Endothelial cell of umbilical vein (primary cell): Measurements from ENCODE around the gene GATA3. TPM values are rescaled to one million over a fixed set of nuclear protein-coding genes. Genes with fewer than 3 reads are reported as not detected.
A peak's percentile ranks its signal among the peaks of the same experiment; 100 is the strongest.

Source experiments
- BruUV-seq: library from RNA; stranded (reverse); fragments of 400-500 nt; replicated peaks from 2 replicates; lab custom pipeline; 2021; lab: Mats Ljungman, UMichigan
- CTCF ChIA-PET: fragments of 300-600, 350-600 bp; sonication (Branson Sonifier 250); formaldehyde crosslinking; loops from one replicate; lab custom pipeline; 2021; ENCODE audit warnings: antibody characterized with exemption, inconsistent platforms; lab: Charles Lee
- POLR2A ChIA-PET: fragments of 300-600, 350-600 bp; sonication (Branson Sonifier 250); formaldehyde crosslinking; loops from one replicate; lab custom pipeline; 2021; ENCODE audit warnings: antibody characterized with exemption, inconsistent platforms; lab: Charles Lee
- DNase-seq: peaks from one replicate; pipeline ENCODE4 v3.0.0-alpha.2; 2011; ENCODE audit warnings: low read depth, low spot score
- FAIRE-seq: peaks from 2 replicates; lab custom pipeline; 2011; peaks lifted over from hg19 to GRCh38; lab: Jason Lieb, UNC
- H2AFZ ChIP-seq: 2 replicates; pipeline ENCODE4 v1.6.0; 2012; ENCODE audit warnings: low read depth, low read length, control low read depth, inconsistent platforms
- H3K27ac ChIP-seq: 2 replicates; pipeline ENCODE4 v1.5.1; 2011; ENCODE audit warnings: low read depth, mild to moderate bottlenecking, control low read depth, low read length, moderate library complexity; ENCODE audit not compliant: insufficient read depth
- H3K27me3 ChIP-seq, 2 experiments: 2 replicates each; pipeline versions ENCODE4 v1.6.0 to v1.6.1; 2011; ENCODE audit warnings: low read length in 2 of 2, mixed read lengths in 1 of 2; ENCODE audit not compliant: control insufficient read depth in 2 of 2, insufficient read depth in 2 of 2
- H3K36me3 ChIP-seq, 2 experiments: 2 replicates in 1 of 2; 3 replicates in 1 of 2; pipeline ENCODE4 v1.5.1; 2011; ENCODE audit warnings: low read length in 2 of 2, mild to moderate bottlenecking in 1 of 2, moderate library complexity in 1 of 2; ENCODE audit not compliant: control insufficient read depth in 2 of 2, insufficient read depth in 2 of 2; ENCODE audit errors: extremely low read depth in 1 of 2
- H3K4me1 ChIP-seq: 3 replicates; pipeline ENCODE4 v1.5.1; 2011; ENCODE audit warnings: mild to moderate bottlenecking, low read length; ENCODE audit not compliant: control insufficient read depth, insufficient read depth; ENCODE audit errors: extremely low read depth
- H3K4me2 ChIP-seq: 2 replicates; pipeline ENCODE4 v1.6.1; 2011; ENCODE audit warnings: low read length, control low read depth, mixed read lengths; ENCODE audit not compliant: insufficient read depth
- H3K4me3 ChIP-seq, 3 experiments: fragments of 200-600 bp in 1 of 3; sonication (generic), shearing (Covaris generic) in 1 of 3; replicated peaks in 1 of 3; 2 replicates each; pipeline ENCODE4 v1.5.1; 2011 to 2016; ENCODE audit warnings: control low read depth in 3 of 3, low read length in 3 of 3, mild to moderate bottlenecking in 2 of 3, inconsistent platforms in 1 of 3, low read depth in 1 of 3, moderate library complexity in 1 of 3; ENCODE audit not compliant: insufficient read depth in 1 of 3
- H3K79me2 ChIP-seq: 2 replicates; pipeline ENCODE4 v1.6.0; 2012; ENCODE audit warnings: low read length, inconsistent platforms; ENCODE audit not compliant: control insufficient read depth, insufficient read depth
- H3K9ac ChIP-seq: replicated peaks from 2 replicates; pipeline ENCODE3; 2011; ENCODE audit warnings: low read length, control low read depth; ENCODE audit not compliant: insufficient read depth; ENCODE audit errors: extremely low read depth
- H3K9me1 ChIP-seq: replicated peaks from 3 replicates; pipeline ENCODE4 v1.6.0; 2011; ENCODE audit warnings: mild to moderate bottlenecking, low read length; ENCODE audit not compliant: control insufficient read depth, insufficient read depth; ENCODE audit errors: extremely low read depth
- H3K9me3 ChIP-seq: replicated peaks from 2 replicates; pipeline ENCODE4 v1.5.1; 2012; ENCODE audit warnings: low read length, inconsistent platforms; ENCODE audit not compliant: control insufficient read depth, insufficient read depth
- H4K20me1 ChIP-seq: replicated peaks from 2 replicates; pipeline ENCODE3; 2011; ENCODE audit warnings: mild to moderate bottlenecking, low read length; ENCODE audit not compliant: control insufficient read depth, insufficient read depth; ENCODE audit errors: extremely low read depth
- FOS ChIP-seq: IDR thresholded peaks from 2 replicates; pipeline ENCODE4 v1.6.1; 2011; ENCODE audit warnings: mild to moderate bottlenecking, low read length, moderate library complexity, borderline replicate concordance; ENCODE audit not compliant: insufficient read depth
- POLR2A ChIP-seq: IDR thresholded peaks from 2 replicates; pipeline ENCODE4 v1.6.1; 2012; ENCODE audit warnings: low read depth, mild to moderate bottlenecking, control low read depth, low read length
- POLR2AphosphoS5 ChIP-seq: IDR thresholded peaks from 2 replicates; pipeline ENCODE4 v1.6.1; 2012; ENCODE audit warnings: low read depth, mild to moderate bottlenecking, control low read depth, low read length, moderate library complexity; ENCODE audit not compliant: insufficient read depth
- dilution Hi-C: fragments of 300-500 bp; cut with MboI; formaldehyde crosslinking; loops from one replicate; pipeline ENCODE4 v1.15.0; 2019; ENCODE audit warnings: low sequenced_read_pairs; ENCODE audit not compliant: extremely low pct_ligation_motif_present
- intact Hi-C: fragments of 100-400 bp; cut with micrococcal nuclease; formaldehyde crosslinking; loops from one replicate; pipeline ENCODE4 v1.10.0; 2022
- polyA plus RNA-seq, 4 experiments: library from polyadenylated mRNA; depleted of rRNA in 3 of 4; stranded (reverse) in 3 of 4; unstranded in 1 of 4; fragments of >200 nt; gene quantifications; 2 replicates each; pipeline versions ENCODE4 v1.2.1 to v1.2.3, GENCODE V29; 2011 to 2012; ENCODE audit warnings: missing spikeins in 1 of 4
- total RNA-seq: library from RNA; stranded (reverse); gene quantifications from 2 replicates; pipeline ENCODE4 v1.2.3, GENCODE V29; 2021
- TF ChIP-seq, protein P1 (sequence below), 2 donors: IDR thresholded peaks; 1 replicate in 1 of 2; 2 replicates in 1 of 2; pipeline ENCODE4 v1.5.1; 2011; ENCODE audit warnings: low read length in 2 of 2, mild to moderate bottlenecking in 2 of 2, moderate library complexity in 2 of 2, control low read depth in 1 of 2, inconsistent platforms in 1 of 2, low read depth in 1 of 2; ENCODE audit not compliant: insufficient read depth in 1 of 2; ENCODE audit errors: extremely low read depth in 1 of 2

The GATA3 gene
- total and polyA plus RNA-seq, 2 donors (not counting 3 experiments of a cell fraction or from before 2014, with no cell fraction given): 9.3 to 33.0 TPM

DNA sequence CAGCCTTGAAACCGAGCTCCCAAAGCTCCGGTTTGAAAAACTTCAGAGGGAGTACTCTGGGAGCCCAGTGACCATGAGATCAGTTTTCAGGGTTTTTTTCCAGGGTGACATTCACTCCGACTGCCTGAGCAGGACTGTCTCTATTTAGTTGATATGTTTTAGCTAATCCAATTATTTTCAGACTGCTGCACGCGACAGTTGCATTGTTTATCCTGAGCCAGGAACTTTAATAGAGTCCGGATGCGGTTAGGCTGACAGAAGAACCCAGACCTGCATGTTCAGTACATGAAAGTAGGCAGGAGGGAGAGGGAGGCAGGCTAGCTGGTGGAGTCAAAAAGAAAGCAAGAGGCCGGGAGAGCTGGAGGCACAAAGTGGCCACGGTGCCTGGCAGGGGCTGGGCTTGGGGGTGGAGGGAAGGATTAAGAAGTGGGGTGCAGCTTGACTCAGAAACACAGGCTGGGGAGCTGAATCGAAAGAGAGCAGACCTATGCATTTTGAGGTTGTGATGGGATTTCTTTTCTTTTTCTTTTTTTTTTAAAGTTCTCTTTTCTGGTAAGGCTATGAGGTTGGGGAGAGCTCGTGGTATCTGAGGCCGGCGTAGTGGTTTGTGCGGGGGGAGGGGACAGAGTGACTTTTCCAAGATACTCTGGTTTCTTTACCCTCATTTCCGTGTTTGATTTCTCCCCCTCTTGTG, 5.7 kb downstream of the GATA3 start:
- Histone ChIP-seq H3K4me2 (peak overlapping the region; percentile 78), H3K36me3 (peaks cover 0 to 26% of the 10 kb centered on the region in 2 experiments), H3K9ac (peak overlapping the region; percentile 46), H3K79me2 (peaks cover 90% of the 10 kb centered on the region), H3K9me1 (no peaks in the 10 kb centered on the region), H3K27ac (peak overlapping the region; percentile 79), H3K9me3 (no peaks in the 10 kb centered on the region), H4K20me1 (no peaks in the 10 kb centered on the region), H3K4me1 (peaks cover 75% of the 10 kb centered on the region), H2AFZ (no peak overlapping the region), H3K27me3 (no peaks in the 10 kb centered on the region), H3K4me3 (peak overlapping the region; percentile 4 to 95 (median 50))
- DNase-seq (peak; percentile 78), FAIRE-seq (peak; percentile 91)
- dilution Hi-C loops (no loop called here), intact Hi-C loops (no loop called here)
- CTCF ChIA-PET: interaction anchor here (1.3 to 1.6 kb wide), 3 partner anchors 186 to 1149 kb away, joined by 3 to 10 read pairs (median 6); no protein-coding TSS in a partner anchor
- BruUV-seq: no TSS peak
- TF ChIP-seq FOS (no peak), POLR2A (peak; percentile 9), POLR2AphosphoS5 (peak; percentile 38)
- TF ChIP-seq, protein P1, sequence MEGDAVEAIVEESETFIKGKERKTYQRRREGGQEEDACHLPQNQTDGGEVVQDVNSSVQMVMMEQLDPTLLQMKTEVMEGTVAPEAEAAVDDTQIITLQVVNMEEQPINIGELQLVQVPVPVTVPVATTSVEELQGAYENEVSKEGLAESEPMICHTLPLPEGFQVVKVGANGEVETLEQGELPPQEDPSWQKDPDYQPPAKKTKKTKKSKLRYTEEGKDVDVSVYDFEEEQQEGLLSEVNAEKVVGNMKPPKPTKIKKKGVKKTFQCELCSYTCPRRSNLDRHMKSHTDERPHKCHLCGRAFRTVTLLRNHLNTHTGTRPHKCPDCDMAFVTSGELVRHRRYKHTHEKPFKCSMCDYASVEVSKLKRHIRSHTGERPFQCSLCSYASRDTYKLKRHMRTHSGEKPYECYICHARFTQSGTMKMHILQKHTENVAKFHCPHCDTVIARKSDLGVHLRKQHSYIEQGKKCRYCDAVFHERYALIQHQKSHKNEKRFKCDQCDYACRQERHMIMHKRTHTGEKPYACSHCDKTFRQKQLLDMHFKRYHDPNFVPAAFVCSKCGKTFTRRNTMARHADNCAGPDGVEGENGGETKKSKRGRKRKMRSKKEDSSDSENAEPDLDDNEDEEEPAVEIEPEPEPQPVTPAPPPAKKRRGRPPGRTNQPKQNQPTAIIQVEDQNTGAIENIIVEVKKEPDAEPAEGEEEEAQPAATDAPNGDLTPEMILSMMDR (IDR thresholded peaks at IDR 0.05; ENCODE audit: extremely low read depth in 1 of 2, insufficient read depth in 1 of 2, low read depth in 1 of 2, low read length in 2 of 2): no peak
- POLR2A ChIA-PET: interaction anchor here (0.6 to 1.3 kb wide), 4 partner anchors 11 to 14 kb away, joined by 3 to 5 read pairs (median 4); no protein-coding TSS in a partner anchor
